DOHH2 (cell line): ENCODE measurements around the gene IPO11.

Source experiments
- H3F3A ChIP-seq: fragments of 200-600 bp; sonication (generic), shearing (Covaris generic); 2 replicates; pipeline ENCODE4 v1.6.0; 2016; ENCODE audit warnings: antibody characterized with exemption, mild to moderate bottlenecking; ENCODE audit not compliant: control insufficient read depth, insufficient read depth
- H3K27ac ChIP-seq: fragments of 200-600 bp; sonication (generic); 2 replicates; pipeline ENCODE4 v1.5.1; 2014; ENCODE audit warnings: low read depth, mild to moderate bottlenecking, low read length, moderate library complexity
- H3K27me3 ChIP-seq: fragments of 200-600 bp; sonication (generic); 2 replicates; pipeline ENCODE4 v1.6.1; 2014; ENCODE audit warnings: mild to moderate bottlenecking, low read length, mixed read lengths; ENCODE audit not compliant: control insufficient read depth
- H3K36me3 ChIP-seq: fragments of 200-600 bp; sonication (generic); 2 replicates; pipeline ENCODE4 v1.6.1; 2014; ENCODE audit warnings: mild to moderate bottlenecking, low read length, moderate library complexity, mixed read lengths; ENCODE audit not compliant: control insufficient read depth
- H3K4me1 ChIP-seq: fragments of 200-600 bp; sonication (generic); 2 replicates; pipeline ENCODE4 v1.6.1; 2014; ENCODE audit warnings: mild to moderate bottlenecking, low read length, mixed read lengths; ENCODE audit not compliant: control insufficient read depth
- H3K4me2 ChIP-seq: fragments of 200-600 bp; sonication (generic); 2 replicates; pipeline ENCODE4 v1.6.0; 2014; ENCODE audit warnings: mild to moderate bottlenecking, low read length, moderate library complexity
- H3K4me3 ChIP-seq: fragments of 200-600 bp; sonication (generic); 2 replicates; pipeline ENCODE4 v1.5.1; 2014; ENCODE audit warnings: mild to moderate bottlenecking, low read length, mixed read lengths
- H3K79me2 ChIP-seq: fragments of 200-600 bp; sonication (generic); 2 replicates; pipeline ENCODE4 v1.6.1; 2014; ENCODE audit warnings: mild to moderate bottlenecking, low read length, mixed read lengths; ENCODE audit not compliant: control insufficient read depth
- H3K9me2 ChIP-seq: fragments of 200-600 bp; sonication (generic); replicated peaks from 2 replicates; pipeline ENCODE4 v1.6.1; 2014; ENCODE audit warnings: mild to moderate bottlenecking, low read length, mixed read lengths; ENCODE audit not compliant: control insufficient read depth
- H3K9me3 ChIP-seq: fragments of 200-600 bp; sonication (generic); 2 replicates; pipeline ENCODE4 v1.6.1; 2014; ENCODE audit warnings: antibody characterized with exemption, low read length, mixed read lengths; ENCODE audit not compliant: control insufficient read depth, insufficient read depth
- H4K20me1 ChIP-seq: fragments of 200-600 bp; sonication (generic); 2 replicates; pipeline ENCODE4 v1.6.0; 2014; ENCODE audit warnings: low read depth, mild to moderate bottlenecking, antibody characterized with exemption, low read length, moderate library complexity; ENCODE audit not compliant: control insufficient read depth, insufficient read depth
- EZH2phosphoT487 ChIP-seq: fragments of 200-600 bp; sonication (generic); IDR thresholded peaks from 2 replicates; pipeline ENCODE4 v1.6.1; 2017; ENCODE audit warnings: borderline replicate concordance, mild to moderate bottlenecking, antibody characterized with exemption, low read length, moderate library complexity, mixed read lengths
- TF ChIP-seq, protein P1 (sequence below): fragments of 200-600 bp; sonication (generic); IDR thresholded peaks from one replicate; pipeline ENCODE4 v1.5.1; 2014; ENCODE audit warnings: antibody characterized with exemption, mild to moderate bottlenecking, low read depth, low read length; ENCODE audit not compliant: poor library complexity, severe bottlenecking

Gene IPO11

DNA sequence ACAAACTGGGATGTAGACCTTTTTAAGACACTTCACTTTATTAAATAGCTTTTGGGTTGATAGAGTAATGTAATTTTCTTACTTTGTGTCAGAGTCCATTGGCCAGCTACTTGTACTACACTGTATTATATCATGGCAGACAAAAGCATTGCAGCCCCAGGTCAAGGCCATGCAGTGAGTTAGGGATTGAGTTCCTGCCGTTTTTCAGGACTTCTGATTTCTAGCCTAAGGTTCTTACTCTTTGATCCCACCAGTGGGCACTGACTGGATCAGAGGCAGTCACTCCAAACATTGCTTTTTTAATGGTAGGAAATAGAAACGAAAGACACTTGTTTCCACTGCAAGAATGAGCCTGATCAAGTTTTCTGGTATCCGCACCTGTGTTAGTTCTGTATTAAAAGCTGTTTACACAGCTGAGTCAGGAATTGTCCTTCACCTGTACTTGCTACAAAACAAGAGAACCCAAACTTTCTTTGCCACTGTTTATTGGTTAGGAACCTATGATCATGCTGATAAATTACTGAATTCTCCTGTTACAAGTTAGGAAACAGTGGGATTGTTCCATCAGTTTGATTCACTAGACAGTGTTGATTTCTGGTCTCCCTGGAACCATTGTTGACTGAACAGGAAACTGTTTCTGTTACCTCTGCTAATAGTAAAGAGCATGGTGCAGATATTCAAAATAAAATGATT, 188.1 kb downstream of the IPO11 start:
- H3K9me3 ChIP-seq = no peaks in the 10 kb centered on the region
- H3F3A ChIP-seq = no peaks in the 10 kb centered on the region
- no peaks in the 10 kb centered on the region for H3K27me3 ChIP-seq
- H3K79me2 ChIP-seq = no peaks in the 10 kb centered on the region
- no peaks in the 10 kb centered on the region for H3K9me2 ChIP-seq
- peaks cover 10% of the 10 kb centered on the region; the same call in 1 of the 2 replicates for H3K36me3 ChIP-seq
- no peak overlapping the region for H3K4me2 ChIP-seq
- H3K4me1 ChIP-seq = no peaks in the 10 kb centered on the region
- H4K20me1 ChIP-seq = no peaks in the 10 kb centered on the region
- H3K4me3 ChIP-seq = no peak overlapping the region
- TF ChIP-seq, protein P1, sequence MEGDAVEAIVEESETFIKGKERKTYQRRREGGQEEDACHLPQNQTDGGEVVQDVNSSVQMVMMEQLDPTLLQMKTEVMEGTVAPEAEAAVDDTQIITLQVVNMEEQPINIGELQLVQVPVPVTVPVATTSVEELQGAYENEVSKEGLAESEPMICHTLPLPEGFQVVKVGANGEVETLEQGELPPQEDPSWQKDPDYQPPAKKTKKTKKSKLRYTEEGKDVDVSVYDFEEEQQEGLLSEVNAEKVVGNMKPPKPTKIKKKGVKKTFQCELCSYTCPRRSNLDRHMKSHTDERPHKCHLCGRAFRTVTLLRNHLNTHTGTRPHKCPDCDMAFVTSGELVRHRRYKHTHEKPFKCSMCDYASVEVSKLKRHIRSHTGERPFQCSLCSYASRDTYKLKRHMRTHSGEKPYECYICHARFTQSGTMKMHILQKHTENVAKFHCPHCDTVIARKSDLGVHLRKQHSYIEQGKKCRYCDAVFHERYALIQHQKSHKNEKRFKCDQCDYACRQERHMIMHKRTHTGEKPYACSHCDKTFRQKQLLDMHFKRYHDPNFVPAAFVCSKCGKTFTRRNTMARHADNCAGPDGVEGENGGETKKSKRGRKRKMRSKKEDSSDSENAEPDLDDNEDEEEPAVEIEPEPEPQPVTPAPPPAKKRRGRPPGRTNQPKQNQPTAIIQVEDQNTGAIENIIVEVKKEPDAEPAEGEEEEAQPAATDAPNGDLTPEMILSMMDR = no peak
- TF ChIP-seq EZH2phosphoT487 = no peak
- H3K27ac ChIP-seq = no peak overlapping the region

DNA sequence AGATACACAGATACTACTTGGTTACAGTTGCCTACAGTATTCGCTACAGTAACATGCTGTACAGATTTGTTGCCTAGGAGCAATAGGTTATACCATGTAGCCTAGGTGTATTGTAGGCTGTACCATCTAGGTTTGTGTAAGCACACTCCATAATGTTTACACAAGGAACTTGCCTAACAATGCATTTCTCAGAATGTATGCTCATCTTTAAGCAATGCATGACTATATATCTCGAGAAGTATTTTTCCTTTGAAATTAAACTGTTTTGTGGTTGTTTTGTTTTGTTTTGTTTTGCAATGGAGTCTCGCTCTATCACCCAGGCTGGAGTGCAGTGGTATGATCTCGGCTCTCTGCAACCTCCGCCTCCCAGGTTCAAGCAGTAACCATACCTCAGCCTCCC, 191.4 kb downstream of the IPO11 start:
- H3K27ac ChIP-seq = no peak overlapping the region
- H3F3A ChIP-seq = no peaks in the 10 kb centered on the region
- H3K36me3 ChIP-seq = peaks cover 10% of the 10 kb centered on the region; the same call in 1 of the 2 replicates
- no peaks in the 10 kb centered on the region for H3K9me3 ChIP-seq
- H3K4me1 ChIP-seq = no peaks in the 10 kb centered on the region
- no peaks in the 10 kb centered on the region for H4K20me1 ChIP-seq
- no peaks in the 10 kb centered on the region for H3K9me2 ChIP-seq
- H3K27me3 ChIP-seq = no peaks in the 10 kb centered on the region
- no peak for TF ChIP-seq EZH2phosphoT487
- TF ChIP-seq, protein P1 = no peak
- H3K4me2 ChIP-seq = no peak overlapping the region
- no peak overlapping the region for H3K4me3 ChIP-seq
- no peaks in the 10 kb centered on the region for H3K79me2 ChIP-seq

DNA sequence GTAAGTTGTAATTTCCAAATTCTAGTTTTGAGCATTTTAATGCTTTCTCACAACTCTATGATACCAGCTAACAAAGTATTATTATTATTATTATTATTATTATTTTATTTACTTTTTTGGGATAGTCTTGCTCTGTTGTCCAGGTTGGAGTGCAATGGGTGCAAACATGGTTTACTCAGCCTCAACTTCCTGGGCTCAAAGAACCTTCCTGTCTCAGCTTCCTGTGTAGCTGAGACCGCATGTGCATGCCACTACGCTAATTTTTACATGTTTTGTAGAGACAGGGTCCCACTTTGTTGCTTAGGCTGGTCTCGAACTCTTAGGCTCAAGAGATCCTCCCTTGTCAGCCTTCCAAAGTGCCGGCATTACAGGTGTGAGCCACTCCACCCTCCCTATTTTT, 193.1 kb downstream of the IPO11 start:
- H3K4me3 ChIP-seq = no peak overlapping the region
- no peaks in the 10 kb centered on the region for H3K9me2 ChIP-seq
- no peaks in the 10 kb centered on the region for H3K79me2 ChIP-seq
- H4K20me1 ChIP-seq = no peaks in the 10 kb centered on the region
- TF ChIP-seq, protein P1 = no peak
- no peak for TF ChIP-seq EZH2phosphoT487
- H3K4me1 ChIP-seq = no peaks in the 10 kb centered on the region
- H3F3A ChIP-seq = no peaks in the 10 kb centered on the region
- H3K27ac ChIP-seq = no peak overlapping the region
- no peaks in the 10 kb centered on the region for H3K27me3 ChIP-seq
- H3K4me2 ChIP-seq = no peak overlapping the region
- H3K36me3 ChIP-seq = peaks cover 10% of the 10 kb centered on the region; the same call in 1 of the 2 replicates
- no peaks in the 10 kb centered on the region for H3K9me3 ChIP-seq
